Mesenchymal stem cell (in vitro differentiated cells and primary cell): ENCODE data around the gene SV2B.

Experiments used
- DNase-seq: peaks from one replicate; pipeline ENCODE4 v3.0.0-alpha.2; 2013
- H2AFZ ChIP-seq: one replicate; pipeline ENCODE4 v1.6.1; 2013; ENCODE audit warnings: low read depth, mild to moderate bottlenecking, control low read depth, inconsistent platforms, low read length, moderate library complexity
- H2AK5ac ChIP-seq: 2 replicates; pipeline ENCODE4 v1.6.1; 2013; ENCODE audit warnings: low read length, moderate library complexity, mild to moderate bottlenecking, inconsistent platforms; ENCODE audit not compliant: severe bottlenecking
- H2BK120ac ChIP-seq: one replicate; pipeline ENCODE4 v1.6.1; 2013; ENCODE audit warnings: low read depth, mild to moderate bottlenecking, inconsistent platforms, low read length, moderate library complexity
- H2BK12ac ChIP-seq, 2 experiments: one replicate each; pipeline ENCODE4 v1.6.1; 2013; ENCODE audit warnings: inconsistent platforms in 2 of 2, low read length in 2 of 2, mild to moderate bottlenecking in 2 of 2, moderate library complexity in 2 of 2, control low read depth in 1 of 2
- H2BK15ac ChIP-seq: one replicate; pipeline ENCODE4 v1.6.1; 2013; ENCODE audit warnings: mild to moderate bottlenecking, low read depth, inconsistent platforms; ENCODE audit not compliant: poor library complexity, severe bottlenecking
- H2BK5ac ChIP-seq: 2 replicates; pipeline ENCODE4 v1.6.1; 2013; ENCODE audit warnings: low read depth, mild to moderate bottlenecking, low read length, control low read depth, inconsistent platforms; ENCODE audit not compliant: poor library complexity, severe bottlenecking
- H3K14ac ChIP-seq, 2 experiments: one replicate each; pipeline ENCODE4 v1.6.1; 2013; ENCODE audit warnings: inconsistent platforms in 2 of 2, low read length in 2 of 2, control low read depth in 1 of 2, mild to moderate bottlenecking in 1 of 2, moderate library complexity in 1 of 2
- H3K18ac ChIP-seq, 2 experiments: one replicate each; pipeline ENCODE4 v1.6.1; 2013; ENCODE audit warnings: inconsistent platforms in 2 of 2, low read length in 2 of 2, control low read depth in 1 of 2, low read depth in 1 of 2, mild to moderate bottlenecking in 1 of 2
- H3K23ac ChIP-seq, 2 experiments: one replicate each; pipeline ENCODE4 v1.6.1; 2013; ENCODE audit warnings: inconsistent platforms in 2 of 2, low read length in 2 of 2, mild to moderate bottlenecking in 2 of 2, moderate library complexity in 2 of 2, control low read depth in 1 of 2
- H3K27ac ChIP-seq: 2 replicates; pipeline ENCODE4 v1.5.1; 2013; ENCODE audit warnings: mild to moderate bottlenecking, moderate library complexity, low read length, control low read depth, inconsistent platforms; ENCODE audit not compliant: poor library complexity, severe bottlenecking
- H3K27me3 ChIP-seq, 2 experiments: 2 replicates each; pipeline versions ENCODE4 v1.6.1 to v1.7.0; 2013; ENCODE audit warnings: low read length in 2 of 2, mild to moderate bottlenecking in 2 of 2, moderate library complexity in 2 of 2, control low read depth in 1 of 2, inconsistent platforms in 1 of 2; ENCODE audit not compliant: control insufficient read depth in 1 of 2, insufficient read depth in 1 of 2
- H3K36me3 ChIP-seq, 2 experiments: 2 replicates each; pipeline versions ENCODE4 v1.6.1 to v1.7.0; 2013; ENCODE audit warnings: low read length in 2 of 2, control low read depth in 1 of 2, inconsistent platforms in 1 of 2, low read depth in 1 of 2, mild to moderate bottlenecking in 1 of 2; ENCODE audit not compliant: insufficient read depth in 2 of 2, control insufficient read depth in 1 of 2
- H3K4ac ChIP-seq, 2 experiments: one replicate each; pipeline ENCODE4 v1.6.1; 2013; ENCODE audit warnings: inconsistent platforms in 2 of 2, low read length in 2 of 2, mild to moderate bottlenecking in 2 of 2, moderate library complexity in 2 of 2, control low read depth in 1 of 2, low read depth in 1 of 2
- H3K4me1 ChIP-seq: 2 replicates; pipeline ENCODE4 v1.6.1; 2013; ENCODE audit warnings: low read depth, low read length, control low read depth; ENCODE audit not compliant: control insufficient read depth, insufficient read depth
- H3K4me2 ChIP-seq: 2 replicates; pipeline ENCODE4 v1.6.1; 2013; ENCODE audit warnings: low read length, mild to moderate bottlenecking, inconsistent platforms; ENCODE audit not compliant: poor library complexity, severe bottlenecking
- H3K4me3 ChIP-seq, 2 experiments: 2 replicates each; pipeline versions ENCODE4 v1.5.1 to v1.7.0; 2013; ENCODE audit warnings: low read length in 2 of 2, mild to moderate bottlenecking in 2 of 2, control low read depth in 1 of 2, low read depth in 1 of 2; ENCODE audit not compliant: insufficient read depth in 1 of 2
- H3K79me1 ChIP-seq: replicated peaks from 2 replicates; pipeline ENCODE4 v1.6.1; 2013; ENCODE audit warnings: mild to moderate bottlenecking, control low read depth, low read length, inconsistent platforms; ENCODE audit not compliant: poor library complexity, severe bottlenecking
- H3K9ac ChIP-seq: 2 replicates; pipeline ENCODE4 v1.7.0; 2013; ENCODE audit warnings: mild to moderate bottlenecking, low read length, moderate library complexity
- H3K9me3 ChIP-seq: 2 replicates; pipeline ENCODE4 v1.7.0; 2013; ENCODE audit warnings: mild to moderate bottlenecking, low read length; ENCODE audit not compliant: control insufficient read depth
- H4K8ac ChIP-seq: one replicate; pipeline ENCODE4 v1.6.1; 2013; ENCODE audit warnings: inconsistent platforms, mild to moderate bottlenecking, low read length, moderate library complexity
- H4K91ac ChIP-seq: one replicate; pipeline ENCODE4 v1.6.1; 2013; ENCODE audit warnings: mild to moderate bottlenecking, low read length, inconsistent platforms
- WGBS: methylation state at CpG from one replicate; pipeline ENCODE4 v1.1.7; 2013; ENCODE audit warnings: mixed read lengths; 5-methylcytosine and 5-hydroxymethylcytosine counted together

Gene SV2B

DNA sequence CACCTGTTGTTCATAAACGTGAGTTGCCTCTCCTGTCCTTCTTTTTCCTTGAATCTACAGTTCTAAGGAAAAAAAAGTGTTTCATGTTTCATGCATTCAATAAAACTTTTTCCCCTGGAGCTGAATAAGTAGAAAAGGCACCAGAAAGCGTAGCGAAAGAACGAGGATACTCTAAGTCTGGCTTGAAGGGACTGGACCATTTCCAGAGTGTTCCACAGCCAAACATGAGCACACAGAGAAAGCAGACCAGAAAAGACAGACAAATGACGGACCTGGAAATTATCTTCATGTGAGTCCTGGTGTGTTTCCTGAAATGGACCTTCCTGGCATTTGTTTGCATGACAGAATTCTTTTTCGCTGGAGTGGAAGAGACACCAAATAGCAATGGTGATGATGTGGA lies 204.7 kb downstream of the SV2B start:
- H3K9me3 ChIP-seq = no peaks in the 10 kb centered on the region
- 75% methylated on average over 6 of the region's 6 CpGs for WGBS
- H3K4ac ChIP-seq = no peak overlapping the region
- no peak overlapping the region for H3K18ac ChIP-seq
- H3K4me1 ChIP-seq = no peaks in the 10 kb centered on the region
- H3K9ac ChIP-seq = no peak overlapping the region
- H4K91ac ChIP-seq = no peak overlapping the region
- no peak overlapping the region for H2BK5ac ChIP-seq
- H2BK15ac ChIP-seq = no peak overlapping the region
- no peak overlapping the region for H4K8ac ChIP-seq
- no peak for DNase-seq
- no peak overlapping the region for H2AFZ ChIP-seq
- H3K14ac ChIP-seq = no peak overlapping the region
- H3K4me3 ChIP-seq = no peak overlapping the region
- no peak overlapping the region for H3K4me2 ChIP-seq
- no peak overlapping the region for H3K27ac ChIP-seq
- no peaks in the 10 kb centered on the region for H3K79me1 ChIP-seq
- peaks cover 12 to 75% of the 10 kb centered on the region in 2 experiments for H3K27me3 ChIP-seq
- no peak overlapping the region for H2BK120ac ChIP-seq
- H2BK12ac ChIP-seq = no peak overlapping the region
- H2AK5ac ChIP-seq = no peak overlapping the region
- no peaks in the 10 kb centered on the region for H3K36me3 ChIP-seq
- no peak overlapping the region for H3K23ac ChIP-seq

DNA sequence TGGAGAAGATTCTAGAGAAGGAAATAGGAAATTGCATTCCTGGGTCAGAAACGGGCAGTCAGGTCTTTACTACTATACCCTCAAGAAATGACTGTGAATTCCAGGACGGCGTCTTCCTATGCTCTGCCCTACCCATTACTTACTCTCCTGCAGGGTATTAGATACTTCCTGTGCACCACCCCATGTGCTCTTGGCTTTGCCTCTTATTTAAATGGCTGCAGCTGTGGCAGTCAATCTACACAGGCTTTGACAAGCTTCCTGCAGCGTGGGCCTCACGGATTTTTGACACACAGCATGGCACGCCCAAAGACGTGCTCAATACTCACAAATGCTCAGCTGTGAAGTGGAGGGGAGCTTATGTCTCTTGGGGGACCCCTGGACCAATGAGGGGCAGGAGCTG lies 206.1 kb downstream of the SV2B start:
- Histone ChIP-seq H3K4me1 (no peaks in the 10 kb centered on the region), H3K27me3 (peaks cover 12 to 68% of the 10 kb centered on the region in 2 experiments), H3K4me2 (no peak overlapping the region), H3K18ac (no peak overlapping the region), H3K9ac (no peak overlapping the region), H3K14ac (no peak overlapping the region), H4K91ac (no peak overlapping the region), H2AK5ac (no peak overlapping the region), H2AFZ (no peak overlapping the region), H2BK15ac (no peak overlapping the region), H3K79me1 (no peaks in the 10 kb centered on the region), H3K4ac (no peak overlapping the region), H3K27ac (no peak overlapping the region), H3K23ac (no peak overlapping the region), H2BK5ac (no peak overlapping the region), H3K9me3 (no peaks in the 10 kb centered on the region), H4K8ac (no peak overlapping the region), H2BK12ac (no peak overlapping the region), H3K4me3 (no peak overlapping the region), H2BK120ac (no peak overlapping the region), H3K36me3 (no peaks in the 10 kb centered on the region)
- no peak for DNase-seq
- WGBS = 65% methylated on average over 7 of the region's 7 CpGs

DNA sequence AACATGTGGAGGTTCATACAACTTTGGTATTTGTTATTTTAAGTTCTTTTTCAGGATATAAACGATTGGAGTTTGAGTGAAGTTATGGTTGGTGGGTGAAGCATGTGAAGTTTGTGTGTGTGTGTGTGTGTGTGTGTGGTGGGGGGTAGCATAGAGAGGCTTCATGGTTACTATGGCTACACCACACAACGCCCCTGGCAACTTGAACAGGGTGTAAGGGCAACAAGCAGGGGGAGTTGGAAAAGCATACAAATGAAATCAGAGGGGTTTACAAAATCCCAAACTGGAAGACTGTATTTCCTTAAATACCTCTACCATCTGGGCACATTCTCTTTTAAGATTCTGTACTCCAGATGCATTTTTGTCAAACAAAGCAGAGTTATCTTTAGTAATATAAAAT lies 207.5 kb downstream of the SV2B start:
- Histone ChIP-seq H3K18ac (no peak overlapping the region), H3K4me2 (no peak overlapping the region), H3K27ac (no peak overlapping the region), H3K23ac (no peak overlapping the region), H2AFZ (no peak overlapping the region), H4K8ac (no peak overlapping the region), H2BK12ac (no peak overlapping the region), H3K14ac (no peak overlapping the region), H4K91ac (no peak overlapping the region), H2BK5ac (no peak overlapping the region), H3K36me3 (no peaks in the 10 kb centered on the region), H2BK15ac (no peak overlapping the region), H3K27me3 (peaks cover 12 to 65% of the 10 kb centered on the region in 2 experiments), H3K4me3 (no peak overlapping the region), H2AK5ac (no peak overlapping the region), H2BK120ac (no peak overlapping the region), H3K4me1 (no peaks in the 10 kb centered on the region), H3K79me1 (no peaks in the 10 kb centered on the region), H3K9me3 (no peaks in the 10 kb centered on the region), H3K9ac (no peak overlapping the region), H3K4ac (no peak overlapping the region)
- WGBS = 61% methylated on average over 1 of the region's 2 CpGs
- no peak for DNase-seq

DNA sequence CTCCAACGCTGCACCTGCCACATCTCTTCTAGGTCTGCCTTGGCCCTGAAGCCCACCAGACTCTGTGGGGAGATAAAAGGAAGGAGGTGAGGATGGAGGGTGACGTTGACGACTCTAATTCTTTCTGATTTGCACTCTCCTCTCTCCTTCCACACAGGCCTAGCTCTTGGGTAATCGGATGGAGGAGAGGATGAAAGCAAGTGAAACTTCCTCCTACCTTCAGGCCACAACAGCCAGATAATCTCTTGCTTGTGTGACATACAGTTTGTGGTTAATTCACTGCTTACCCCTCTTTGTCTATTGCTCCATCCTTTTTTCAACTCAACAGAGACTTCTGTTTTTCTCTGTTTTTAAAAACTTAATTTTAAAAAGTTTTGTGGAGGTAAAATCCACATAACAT lies 208.1 kb downstream of the SV2B start:
- no peak overlapping the region for H3K4me3 ChIP-seq
- H3K4me1 ChIP-seq = no peaks in the 10 kb centered on the region
- no peak overlapping the region for H2BK15ac ChIP-seq
- H2AFZ ChIP-seq = no peak overlapping the region
- H3K27ac ChIP-seq = no peak overlapping the region
- no peaks in the 10 kb centered on the region for H3K79me1 ChIP-seq
- no peak overlapping the region for H3K18ac ChIP-seq
- no peak overlapping the region for H4K91ac ChIP-seq
- no peak for DNase-seq
- H2AK5ac ChIP-seq = no peak overlapping the region
- H3K36me3 ChIP-seq = no peaks in the 10 kb centered on the region
- H3K4me2 ChIP-seq = no peak overlapping the region
- H3K9ac ChIP-seq = no peak overlapping the region
- no peak overlapping the region for H2BK12ac ChIP-seq
- 67% methylated on average over 1 of the region's 4 CpGs for WGBS
- peaks cover 12 to 62% of the 10 kb centered on the region in 2 experiments for H3K27me3 ChIP-seq
- no peak overlapping the region for H3K23ac ChIP-seq
- H2BK5ac ChIP-seq = no peak overlapping the region
- no peak overlapping the region for H3K4ac ChIP-seq
- H3K9me3 ChIP-seq = no peaks in the 10 kb centered on the region
- no peak overlapping the region for H2BK120ac ChIP-seq
- H3K14ac ChIP-seq = no peak overlapping the region
- H4K8ac ChIP-seq = no peak overlapping the region
